ENCODE measurements around the gene KIF16B.

DNA sequence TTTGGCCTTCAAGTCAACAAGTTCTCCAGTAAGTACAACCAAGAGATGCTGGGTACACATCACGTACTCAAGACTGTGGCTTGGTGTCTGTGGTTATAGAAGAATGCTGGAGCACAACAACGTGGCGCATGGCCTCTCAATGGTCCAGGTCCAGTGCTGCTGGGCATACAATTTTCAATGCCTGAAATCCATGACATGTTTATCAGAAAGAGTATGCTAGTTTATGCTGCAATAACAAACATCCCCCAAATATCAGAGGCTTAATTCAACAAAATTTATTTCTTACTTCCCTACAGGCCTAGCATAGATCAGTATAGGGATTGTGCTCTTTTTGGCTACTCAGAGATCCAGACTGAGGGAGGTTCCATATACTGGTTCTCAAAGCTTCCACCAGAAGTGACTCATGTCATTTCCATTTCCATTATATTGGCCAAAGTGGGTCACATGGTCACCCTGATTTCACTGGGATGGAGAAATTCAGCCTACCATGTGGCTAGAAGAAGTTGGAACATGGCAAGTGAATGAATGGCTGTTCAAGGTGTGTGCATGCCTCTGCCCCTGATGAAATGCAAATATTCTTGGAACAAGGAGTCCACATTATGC lies 33.3 kb upstream of the KIF16B start:
- TF ChIP-seq, protein P1, sequence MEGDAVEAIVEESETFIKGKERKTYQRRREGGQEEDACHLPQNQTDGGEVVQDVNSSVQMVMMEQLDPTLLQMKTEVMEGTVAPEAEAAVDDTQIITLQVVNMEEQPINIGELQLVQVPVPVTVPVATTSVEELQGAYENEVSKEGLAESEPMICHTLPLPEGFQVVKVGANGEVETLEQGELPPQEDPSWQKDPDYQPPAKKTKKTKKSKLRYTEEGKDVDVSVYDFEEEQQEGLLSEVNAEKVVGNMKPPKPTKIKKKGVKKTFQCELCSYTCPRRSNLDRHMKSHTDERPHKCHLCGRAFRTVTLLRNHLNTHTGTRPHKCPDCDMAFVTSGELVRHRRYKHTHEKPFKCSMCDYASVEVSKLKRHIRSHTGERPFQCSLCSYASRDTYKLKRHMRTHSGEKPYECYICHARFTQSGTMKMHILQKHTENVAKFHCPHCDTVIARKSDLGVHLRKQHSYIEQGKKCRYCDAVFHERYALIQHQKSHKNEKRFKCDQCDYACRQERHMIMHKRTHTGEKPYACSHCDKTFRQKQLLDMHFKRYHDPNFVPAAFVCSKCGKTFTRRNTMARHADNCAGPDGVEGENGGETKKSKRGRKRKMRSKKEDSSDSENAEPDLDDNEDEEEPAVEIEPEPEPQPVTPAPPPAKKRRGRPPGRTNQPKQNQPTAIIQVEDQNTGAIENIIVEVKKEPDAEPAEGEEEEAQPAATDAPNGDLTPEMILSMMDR (IDR thresholded peaks at IDR 0.05; ENCODE audit: poor library complexity), result no peak
- TF ChIP-seq EZH2 (IDR thresholded peaks at IDR 0.05; ENCODE audit: borderline replicate concordance) (no peak), EZH2phosphoT487 (IDR thresholded peaks at IDR 0.05; ENCODE audit: low read depth, severe bottlenecking, unreplicated experiment) (no peak)

Data from hepatocyte (in vitro differentiated cells).